Fibroblast of mammary gland (primary cell): ENCODE data around the gene CYBA.

ENCODE experiments used
- DNase-seq: peaks from one replicate; pipeline ENCODE4 v3.0.0-alpha.2; 2010; ENCODE audit warnings: low read depth
- H3K4me3 ChIP-seq: 2 replicates; pipeline ENCODE4 v1.5.1; 2011; ENCODE audit warnings: low read depth, mild to moderate bottlenecking, low read length, moderate library complexity; ENCODE audit not compliant: control insufficient read depth
- CTCF ChIP-seq: conservative IDR thresholded peaks from 2 replicates; pipeline ENCODE4 v1.5.1; 2011; ENCODE audit warnings: low read depth, low read length, inconsistent platforms; ENCODE audit not compliant: control insufficient read depth, insufficient read depth

Gene CYBA

DNA sequence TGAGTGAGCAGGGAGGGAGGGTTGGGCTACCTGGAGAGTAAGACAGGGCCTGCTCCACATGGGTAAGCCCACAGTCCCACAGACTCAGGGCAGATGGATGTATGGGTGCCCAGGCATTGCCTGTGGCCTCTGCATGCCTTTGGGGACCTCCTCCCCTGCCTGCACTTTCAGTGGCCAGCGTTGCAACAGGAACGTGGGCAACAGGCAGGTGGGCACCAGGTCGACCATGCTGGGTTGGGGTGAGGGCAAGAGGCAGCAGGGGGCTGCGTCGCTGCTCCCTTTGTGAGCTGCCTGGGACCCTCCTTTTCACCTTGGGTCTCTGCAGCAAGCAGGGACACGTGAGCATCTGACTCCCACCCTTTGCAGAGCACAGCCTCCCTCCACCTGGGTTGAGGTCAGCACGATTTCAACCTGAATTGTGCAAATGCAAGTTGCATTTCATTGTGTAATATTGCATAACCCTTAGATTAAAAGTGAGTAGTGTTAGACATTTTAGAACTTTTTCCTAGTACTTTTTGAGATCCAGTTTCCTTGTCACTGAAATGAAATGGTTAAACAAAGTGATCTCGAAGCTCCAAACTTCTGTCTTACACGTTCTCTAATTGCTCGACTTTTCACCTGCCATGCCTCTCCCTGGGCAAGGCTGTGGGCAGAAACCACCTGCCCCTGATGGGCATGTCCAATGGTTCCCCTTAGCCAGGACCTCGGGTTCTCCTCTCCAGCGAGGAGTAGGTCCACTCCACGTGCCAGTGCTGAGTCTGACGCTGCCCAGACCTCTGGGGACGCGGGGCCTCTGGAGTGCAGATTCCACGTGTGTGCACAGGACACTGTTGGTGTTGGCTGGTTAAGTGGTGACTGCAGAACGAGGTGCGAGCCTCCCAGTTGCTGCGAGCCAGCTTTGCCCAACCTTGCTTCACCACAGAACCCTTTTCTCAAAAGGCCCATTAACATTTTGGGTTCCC lies 45.4 kb downstream of the CYBA start:
- H3K4me3 ChIP-seq = no peak overlapping the region
- no peak for TF ChIP-seq CTCF
- no peak for DNase-seq

DNA sequence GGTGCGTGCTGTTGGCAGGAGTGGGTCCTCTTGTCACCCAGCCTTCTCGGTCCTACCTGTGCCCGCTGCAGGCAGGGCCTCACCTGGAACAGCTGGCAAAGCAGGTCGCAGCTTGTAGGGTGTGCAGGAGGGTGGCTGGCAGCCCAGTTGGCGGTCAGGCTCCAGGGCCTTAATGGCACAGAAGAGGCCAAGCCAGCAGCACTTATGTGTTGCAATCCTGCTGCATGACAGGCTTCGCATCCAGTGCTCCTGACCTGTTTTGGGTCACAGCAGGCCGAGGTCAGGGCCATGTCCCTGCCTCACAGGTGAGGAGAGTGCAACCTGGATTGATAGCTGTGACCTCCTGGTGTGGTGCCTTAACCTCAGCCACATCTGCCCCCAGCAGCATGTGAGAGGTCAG lies 48.8 kb downstream of the CYBA start:
- DNase-seq = no peak
- H3K4me3 ChIP-seq = no peak overlapping the region
- TF ChIP-seq CTCF = no peak

DNA sequence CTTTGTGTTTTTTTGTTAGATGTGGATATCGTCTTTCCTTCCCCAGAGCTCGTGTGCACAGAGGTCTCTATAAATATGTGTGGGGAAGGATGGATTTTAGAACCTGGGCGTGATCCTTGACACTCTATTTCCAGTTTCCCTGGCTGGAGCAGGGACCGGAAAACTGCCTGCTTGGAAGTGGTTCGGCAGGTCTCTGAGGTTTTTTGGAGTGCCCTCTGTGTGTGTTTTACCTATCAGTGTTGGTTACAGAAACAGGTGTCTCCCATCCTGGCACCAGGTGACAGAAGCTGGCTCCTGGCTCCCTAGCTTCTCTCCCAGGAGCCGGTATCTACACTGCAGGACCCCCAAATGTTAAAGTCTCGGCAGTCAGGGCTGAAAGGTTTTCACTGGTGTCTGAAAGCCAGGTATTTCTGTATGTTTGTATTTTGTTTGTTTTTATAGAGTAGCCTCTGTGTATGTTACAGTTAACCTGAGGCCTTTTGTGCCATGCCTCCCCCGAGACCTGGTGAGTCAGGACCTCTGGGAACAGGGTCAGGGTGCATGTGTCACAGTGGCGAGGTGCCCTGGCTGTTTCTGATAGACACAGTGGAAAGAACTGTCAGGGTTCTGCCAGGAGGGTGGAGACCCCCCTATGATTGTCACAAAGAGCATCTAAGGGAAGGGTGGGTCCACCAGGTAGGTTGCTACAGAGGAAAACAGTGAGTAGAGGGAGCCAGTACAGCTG lies 49.4 kb downstream of the CYBA start:
- TF ChIP-seq CTCF = no peak
- DNase-seq = no peak
- no peak overlapping the region for H3K4me3 ChIP-seq

DNA sequence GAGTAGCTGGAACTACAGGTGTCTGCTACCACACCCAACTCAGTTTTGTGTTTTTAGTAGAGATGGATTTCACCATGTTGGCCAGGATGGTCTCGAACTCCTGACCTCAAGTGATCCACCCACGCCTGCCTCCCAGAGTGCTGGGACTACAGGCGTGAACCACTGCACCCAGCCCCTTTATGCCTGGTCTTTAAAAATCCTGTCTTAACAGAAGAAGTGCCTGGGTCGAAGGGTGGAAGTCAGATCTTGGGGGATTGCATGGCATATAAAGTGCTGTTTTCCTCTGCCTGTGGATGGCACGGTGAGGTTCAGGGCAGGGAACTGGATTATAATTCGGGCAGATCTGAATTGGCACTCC lies 50.3 kb downstream of the CYBA start:
- DNase-seq = no peak
- no peak for TF ChIP-seq CTCF
- H3K4me3 ChIP-seq = no peak overlapping the region

GRCh38 chr16:88599825-88600538 lies 50.9 kb downstream of the CYBA start:
- no peak for TF ChIP-seq CTCF
- DNase-seq = no peak
- no peak overlapping the region for H3K4me3 ChIP-seq

GRCh38 chr16:88599092-88599733 lies 51.6 kb downstream of the CYBA start:
- DNase-seq = no peak
- no peak overlapping the region for H3K4me3 ChIP-seq
- no peak for TF ChIP-seq CTCF
